Sigmoid colon (tissue), 4 donors: Measurements from ENCODE around the gene MTUS2.

ENCODE experiments used
- CTCF ChIP-seq, 4 experiments: fragments of 450-650 bp in 3 of 4; fragments of 200-600 bp in 1 of 4; IDR thresholded peaks; one replicate each; pipeline ENCODE4 v1.5.1; 2016 to 2019; ENCODE audit warnings: antibody characterized with exemption in 4 of 4, mild to moderate bottlenecking in 3 of 4, moderate library complexity in 2 of 4
- EP300 ChIP-seq, 4 donors: sonication (generic); formaldehyde crosslinking; IDR thresholded peaks; one replicate each; pipeline ENCODE4 v1.6.1; 2017; ENCODE audit warnings: antibody characterized with exemption in 4 of 4
- POLR2A ChIP-seq, 2 donors: fragments of 450-650 bp; IDR thresholded peaks; one replicate each; pipeline ENCODE4 v1.6.1; 2016; ENCODE audit warnings: antibody characterized with exemption in 2 of 2, mild to moderate bottlenecking in 2 of 2, moderate library complexity in 2 of 2

DNA sequence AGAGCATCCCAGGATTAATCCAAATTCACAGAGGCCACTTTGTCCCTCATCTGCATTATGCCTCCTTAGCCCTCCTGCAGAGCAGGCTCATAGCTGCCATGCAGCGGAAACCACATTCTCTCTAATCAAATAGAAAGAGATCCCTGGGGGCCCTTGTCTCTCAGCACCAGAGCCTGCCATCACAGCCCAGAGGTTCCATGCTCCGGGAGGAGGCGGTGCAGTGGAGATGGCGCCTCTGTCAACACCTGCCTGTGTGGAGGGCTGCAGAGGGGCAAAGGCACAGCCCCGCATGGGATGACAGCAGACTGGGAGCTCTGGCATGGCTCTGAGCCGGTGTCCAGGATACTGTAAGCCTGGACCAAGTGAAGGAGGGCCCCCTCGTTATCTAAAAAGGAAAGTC, 664.1 kb downstream of the MTUS2 start:
- TF ChIP-seq CTCF (IDR thresholded peaks at IDR 0.05) (no peak), POLR2A (IDR thresholded peaks at IDR 0.05) (no peak), EP300 (IDR thresholded peaks at IDR 0.05) (no peak)
